ENCODE data around the gene ATG101. TPM values are rescaled to one million over a fixed set of nuclear protein-coding genes. Genes with fewer than 3 reads are reported as not detected.

Gene ATG101
- total and polyA plus RNA-seq, 2 of the 13 experiments (the other 11 are each of a cell fraction or from before 2014, with no cell fraction given), result 58.2 to 67.7 TPM

- TF ChIP-seq ATF2 (CRISPR knock-in tag; IDR thresholded peaks at IDR 0.05) (0 out of 2 replicates have a peak, but pooled peaks have one; percentile 24), AKNA (CRISPR knock-in tag; IDR thresholded peaks at IDR 0.05; ENCODE audit: borderline replicate concordance) (no peak), ZNF354B (CRISPR knock-in tag; IDR thresholded peaks at IDR 0.05) (no peak), ZNF576 (CRISPR knock-in tag; IDR thresholded peaks at IDR 0.05) (no peak), NR2F6 (IDR thresholded peaks at IDR 0.05) (peak; percentile 68), NR2F6 (CRISPR knock-in tag; IDR thresholded peaks at IDR 0.05) (peak; percentile 71), ZBTB43 (CRISPR knock-in tag; conservative IDR thresholded peaks at IDR 0.05) (no peak), ZZZ3 (CRISPR knock-in tag; IDR thresholded peaks at IDR 0.05; ENCODE audit: borderline replicate concordance) (no peak; the same call in 1 of the 2 replicates), ZNF260 (CRISPR knock-in tag; IDR thresholded peaks at IDR 0.05; ENCODE audit: borderline replicate concordance, low read depth) (no peak), NR3C1 (CRISPR knock-in tag; IDR thresholded peaks at IDR 0.05) (no peak), ZNF367 (CRISPR knock-in tag; IDR thresholded peaks at IDR 0.05; ENCODE audit: borderline replicate concordance) (no peak), USF2 (IDR thresholded peaks at IDR 0.05; ENCODE audit: low read depth, low read length) (no peak), USF2 (CRISPR knock-in tag; IDR thresholded peaks at IDR 0.05; ENCODE audit: borderline replicate concordance) (no peak), DBP (CRISPR knock-in tag; IDR thresholded peaks at IDR 0.05; ENCODE audit: not compliant biosample characterization) (no peak), DNMT1 (CRISPR knock-in tag; IDR thresholded peaks at IDR 0.05) (no peak), ZNF724P (CRISPR knock-in tag; IDR thresholded peaks at IDR 0.05; ENCODE audit: borderline replicate concordance) (no peak), SP1 (IDR thresholded peaks at IDR 0.05) (no peak), SP1 (CRISPR knock-in tag; IDR thresholded peaks at IDR 0.05) (no peak)
These were observed 49.8 kb downstream of the ATG101 start (continued) for GRCh38 chr12:52119398-52120254.

Data from HepG2 (cell line).